Measurements from ENCODE around the gene PRKCE.

Gene PRKCE

DNA sequence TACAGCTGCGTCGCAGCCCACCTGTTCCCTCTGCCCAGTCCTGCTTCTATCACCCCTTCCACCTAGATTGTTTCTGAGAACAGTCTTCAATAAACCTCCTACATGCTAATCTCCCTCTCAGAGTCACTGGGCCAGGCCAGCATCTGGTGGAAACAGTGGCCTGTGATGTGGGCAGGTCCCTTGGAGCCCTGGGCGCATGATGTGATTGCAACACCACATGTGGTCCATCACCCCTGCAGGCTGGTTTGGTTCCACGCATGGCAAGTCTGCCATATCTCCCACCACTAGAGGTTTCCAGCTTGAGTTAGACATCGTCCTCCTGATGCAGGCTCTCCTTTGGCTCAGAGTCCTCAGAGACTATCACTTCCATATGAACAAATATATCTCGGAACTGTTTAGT is 83.5 kb downstream of the PRKCE start:
- DNase-seq (ENCODE audit: low read depth) = no peak
- TF ChIP-seq, protein P1, sequence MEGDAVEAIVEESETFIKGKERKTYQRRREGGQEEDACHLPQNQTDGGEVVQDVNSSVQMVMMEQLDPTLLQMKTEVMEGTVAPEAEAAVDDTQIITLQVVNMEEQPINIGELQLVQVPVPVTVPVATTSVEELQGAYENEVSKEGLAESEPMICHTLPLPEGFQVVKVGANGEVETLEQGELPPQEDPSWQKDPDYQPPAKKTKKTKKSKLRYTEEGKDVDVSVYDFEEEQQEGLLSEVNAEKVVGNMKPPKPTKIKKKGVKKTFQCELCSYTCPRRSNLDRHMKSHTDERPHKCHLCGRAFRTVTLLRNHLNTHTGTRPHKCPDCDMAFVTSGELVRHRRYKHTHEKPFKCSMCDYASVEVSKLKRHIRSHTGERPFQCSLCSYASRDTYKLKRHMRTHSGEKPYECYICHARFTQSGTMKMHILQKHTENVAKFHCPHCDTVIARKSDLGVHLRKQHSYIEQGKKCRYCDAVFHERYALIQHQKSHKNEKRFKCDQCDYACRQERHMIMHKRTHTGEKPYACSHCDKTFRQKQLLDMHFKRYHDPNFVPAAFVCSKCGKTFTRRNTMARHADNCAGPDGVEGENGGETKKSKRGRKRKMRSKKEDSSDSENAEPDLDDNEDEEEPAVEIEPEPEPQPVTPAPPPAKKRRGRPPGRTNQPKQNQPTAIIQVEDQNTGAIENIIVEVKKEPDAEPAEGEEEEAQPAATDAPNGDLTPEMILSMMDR (conservative IDR thresholded peaks at IDR 0.05; ENCODE audit: low read depth, low read length) = no peak
- no peak overlapping the region for H3K4me3 ChIP-seq (ENCODE audit: low read length)

DNA sequence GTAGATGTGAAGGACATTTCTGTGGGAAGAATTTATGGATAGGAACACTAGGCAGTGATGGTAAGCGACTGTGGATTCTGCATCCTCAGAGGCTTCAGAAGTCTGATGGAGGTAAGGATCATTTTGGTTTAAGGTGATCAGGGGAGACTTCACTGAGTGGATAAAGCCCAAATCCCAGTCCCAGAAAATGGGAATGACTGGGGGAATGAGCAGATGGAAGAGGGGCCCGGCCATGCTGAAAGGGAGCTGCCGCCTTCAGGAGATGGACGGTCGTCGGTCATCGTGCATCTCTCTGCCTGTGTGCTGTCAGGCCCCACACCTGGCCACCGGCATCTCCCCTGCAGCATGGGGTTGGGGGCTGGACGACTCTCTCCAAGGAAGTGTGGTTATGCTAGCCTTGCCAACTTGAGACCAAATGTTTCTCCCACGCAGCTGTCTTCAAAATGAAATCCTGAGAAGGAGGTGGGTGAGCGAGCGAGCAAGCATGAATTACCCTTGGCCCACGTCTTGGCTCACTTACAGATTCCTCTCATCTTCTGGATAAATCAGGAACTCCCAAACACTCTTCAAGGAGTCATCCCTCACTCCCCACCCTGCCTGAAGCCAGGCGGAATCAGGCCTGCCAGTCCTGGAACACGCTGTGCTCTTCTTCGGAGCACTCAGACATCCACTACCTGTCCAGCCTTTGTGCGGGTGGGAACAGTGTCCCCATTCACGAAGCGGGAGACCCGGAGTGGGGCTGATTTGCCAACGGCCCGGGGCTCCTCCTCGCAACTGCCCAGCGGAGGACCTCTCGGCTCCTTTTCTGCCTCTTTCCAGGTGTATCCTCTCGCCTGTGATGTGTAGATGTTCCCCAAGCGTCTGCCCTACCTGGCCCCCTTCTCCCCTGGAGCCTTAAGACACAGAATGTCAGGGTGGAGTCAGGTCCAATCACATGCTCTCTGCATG is 85.6 kb downstream of the PRKCE start:
- no peak overlapping the region for H3K4me3 ChIP-seq (ENCODE audit: low read length)
- TF ChIP-seq, protein P1 (conservative IDR thresholded peaks at IDR 0.05; ENCODE audit: low read depth, low read length) = no peak
- no peak for DNase-seq (ENCODE audit: low read depth)

DNA sequence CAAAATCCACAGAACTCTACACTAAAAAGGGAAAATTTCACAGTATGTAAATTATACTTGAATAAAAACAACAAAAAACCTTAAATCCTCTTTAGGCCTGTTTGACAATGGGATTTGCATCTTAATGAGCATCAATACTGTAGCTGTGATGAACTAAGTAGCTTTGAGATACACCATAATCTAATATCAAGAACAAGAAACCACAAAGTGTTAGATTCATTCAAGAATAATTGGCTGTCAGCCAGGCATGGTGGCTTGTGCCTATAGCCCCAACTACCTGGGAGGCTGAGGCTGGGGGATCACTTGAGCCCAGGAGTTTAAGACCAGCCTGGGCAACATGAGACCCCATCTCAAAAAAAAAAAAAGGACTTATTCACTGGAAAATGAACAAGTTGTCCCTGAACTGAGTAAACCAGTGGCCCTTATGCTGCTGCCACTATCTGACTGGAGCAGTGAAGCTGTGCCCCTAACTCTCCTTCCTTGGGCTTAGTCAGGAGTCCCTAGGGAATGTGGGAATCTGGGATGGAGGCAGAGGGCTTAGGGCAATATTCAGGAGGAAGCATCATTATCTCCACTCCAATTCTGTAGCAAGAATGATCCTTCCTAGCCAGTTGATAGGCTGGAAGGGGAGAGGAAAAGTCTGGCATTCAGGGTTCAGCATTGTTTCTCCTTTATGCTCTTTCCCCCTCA is 88.5 kb downstream of the PRKCE start:
- DNase-seq (ENCODE audit: low read depth) = no peak
- H3K4me3 ChIP-seq (ENCODE audit: low read length) = no peak overlapping the region
- TF ChIP-seq, protein P1 (conservative IDR thresholded peaks at IDR 0.05; ENCODE audit: low read depth, low read length) = no peak

DNA sequence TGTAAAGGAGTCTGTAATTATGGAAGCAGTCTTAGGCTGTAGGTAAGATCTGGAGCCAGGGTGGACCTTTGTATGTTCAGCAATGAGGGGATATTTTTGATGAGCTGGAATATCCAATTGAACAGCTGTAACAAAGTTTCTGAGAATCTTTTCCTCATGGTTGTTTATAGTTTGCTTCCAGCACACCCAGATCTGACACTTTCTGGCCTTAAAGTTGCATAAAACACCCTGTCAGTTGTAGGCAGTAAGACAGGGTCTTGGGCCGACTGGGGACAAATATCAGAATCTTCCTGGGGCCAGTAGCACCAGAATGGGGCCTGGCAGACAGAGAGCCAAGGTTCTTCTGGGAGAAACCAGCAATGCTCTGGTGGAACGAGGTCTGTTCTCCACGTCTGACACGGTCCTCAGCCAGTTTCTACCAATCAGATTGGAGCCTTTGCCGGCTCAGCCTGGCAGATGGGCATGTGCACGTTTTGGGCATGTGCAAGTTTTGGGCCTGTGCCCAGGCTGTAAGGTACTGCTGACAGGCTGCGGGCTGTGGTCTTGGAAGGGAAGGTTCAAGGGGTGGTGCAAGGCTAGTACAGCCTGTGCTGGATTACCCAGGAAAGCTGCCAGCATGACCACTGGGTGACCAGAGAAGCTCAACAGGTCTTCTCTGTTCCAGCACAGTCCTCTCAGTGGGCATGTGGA is 89.8 kb downstream of the PRKCE start:
- TF ChIP-seq, protein P1 (conservative IDR thresholded peaks at IDR 0.05; ENCODE audit: low read depth, low read length) = no peak
- DNase-seq (ENCODE audit: low read depth) = no peak
- no peak overlapping the region for H3K4me3 ChIP-seq (ENCODE audit: low read length)

DNA sequence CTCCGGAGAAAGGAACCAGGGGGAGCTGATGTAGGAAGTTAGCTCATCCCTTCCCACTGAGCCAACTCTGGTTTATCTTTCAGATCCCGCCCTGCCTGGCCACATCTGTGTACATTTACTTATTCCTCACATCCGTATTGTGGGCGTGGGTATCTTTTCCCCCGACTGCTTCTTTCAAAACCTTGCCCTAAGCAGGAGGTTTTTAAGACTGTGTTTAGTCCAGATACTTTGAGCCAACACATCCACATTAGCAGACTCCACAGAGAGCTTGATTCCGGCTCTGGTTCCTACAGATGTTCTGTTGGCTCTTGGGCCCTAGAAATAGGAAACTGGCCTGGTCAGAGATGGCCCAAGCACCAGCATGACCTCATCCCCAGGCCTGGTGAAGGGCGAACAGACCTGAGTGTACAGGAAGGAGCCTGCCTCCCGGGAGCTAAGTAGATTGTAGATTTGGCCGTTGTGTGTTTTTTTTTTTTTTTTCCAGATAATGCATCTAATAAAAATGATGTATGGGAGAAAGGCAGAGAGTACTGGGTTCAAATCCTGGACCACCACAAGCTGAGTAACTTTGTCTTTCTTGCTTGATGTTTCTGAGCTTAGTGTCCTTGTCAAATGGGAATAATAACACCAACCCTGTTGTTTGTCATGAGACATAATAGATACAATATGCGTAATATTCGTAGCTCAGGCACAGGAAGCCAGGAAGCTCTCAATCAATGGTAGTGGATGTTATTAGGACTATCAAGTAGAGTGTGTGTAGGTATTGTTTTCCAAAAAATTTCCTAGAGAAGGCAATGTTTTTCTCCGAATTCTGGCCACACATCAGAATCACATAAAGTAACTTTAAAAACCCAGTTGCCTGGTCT is 92.3 kb downstream of the PRKCE start:
- H3K4me3 ChIP-seq (ENCODE audit: low read length) = no peak overlapping the region
- DNase-seq (ENCODE audit: low read depth) = no peak
- TF ChIP-seq, protein P1 (conservative IDR thresholded peaks at IDR 0.05; ENCODE audit: low read depth, low read length) = no peak

DNA sequence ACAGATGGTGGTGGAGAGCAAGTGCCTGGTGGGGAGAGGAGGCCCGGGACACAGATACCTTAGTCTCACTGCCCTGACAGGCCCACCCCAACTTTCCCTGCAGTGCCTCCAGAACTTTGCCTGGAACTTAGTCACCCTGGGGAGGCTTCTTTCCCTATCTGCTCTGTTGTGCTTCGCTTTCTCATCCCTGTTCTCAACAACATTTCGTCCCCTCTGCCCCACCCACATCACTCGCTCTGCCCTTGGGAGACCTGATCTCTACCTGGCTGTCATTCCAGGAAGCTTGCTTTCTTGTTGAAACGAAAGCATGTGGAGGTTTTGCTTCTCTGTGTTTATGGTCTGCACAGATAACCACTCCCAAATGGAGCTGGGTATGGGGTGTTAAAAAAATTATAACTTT is 93.8 kb downstream of the PRKCE start:
- no peak overlapping the region for H3K4me3 ChIP-seq (ENCODE audit: low read length)
- no peak for DNase-seq (ENCODE audit: low read depth)
- TF ChIP-seq, protein P1 (conservative IDR thresholded peaks at IDR 0.05; ENCODE audit: low read depth, low read length) = no peak
